GM12878 (cell line): ENCODE measurements around the gene PPM1D.

Experiments
- BRCA1 ChIP-seq: IDR thresholded peaks from 2 replicates; pipeline ENCODE4 v1.6.1; 2011; ENCODE audit warnings: low read depth, low read length, improper control_type of control experiment
- CBX5 ChIP-seq: sonication (generic); IDR thresholded peaks from 2 replicates; pipeline ENCODE4 v1.6.1; 2016; ENCODE audit warnings: low read depth, moderate library complexity, mild to moderate bottlenecking, inconsistent platforms
- CEBPB ChIP-seq, 2 experiments: fragments of 150-350 bp in 1 of 2; IDR thresholded peaks; 2 replicates each; pipeline ENCODE4 v1.6.1; 2012 to 2014; ENCODE audit warnings: low read depth in 2 of 2, low read length in 2 of 2, borderline replicate concordance in 1 of 2, inconsistent platforms in 1 of 2
- CTCF ChIP-seq, 3 experiments: IDR thresholded peaks in 2 of 3; conservative IDR thresholded peaks in 1 of 3; 2 replicates each; pipeline ENCODE4 v1.5.1; 2011; ENCODE audit warnings: low read depth in 3 of 3, low read length in 3 of 3, mild to moderate bottlenecking in 3 of 3, control low read depth in 2 of 3, moderate library complexity in 2 of 3, inconsistent platforms in 1 of 3, mixed read lengths in 1 of 3; ENCODE audit not compliant: control insufficient read depth in 2 of 3, insufficient read depth in 1 of 3; ENCODE audit errors: extremely low read depth in 1 of 3
- DPF2 ChIP-seq: fragments of 450-650 bp; IDR thresholded peaks from 2 replicates; pipeline ENCODE4 v1.6.1; 2017; ENCODE audit warnings: mild to moderate bottlenecking
- E4F1 ChIP-seq: fragments of 450-650 bp; IDR thresholded peaks from 2 replicates; pipeline ENCODE4 v1.6.1; 2018; ENCODE audit warnings: borderline replicate concordance, mild to moderate bottlenecking; ENCODE audit not compliant: partially characterized antibody
- FOXM1 ChIP-seq: IDR thresholded peaks from 2 replicates; pipeline ENCODE4 v1.6.1; 2012; ENCODE audit warnings: low read depth, mild to moderate bottlenecking, inconsistent platforms, low read length, moderate library complexity
- POLR2A ChIP-seq: IDR thresholded peaks from 2 replicates; pipeline ENCODE4 v1.6.1; 2011; ENCODE audit warnings: low read depth, mild to moderate bottlenecking, low read length
- RAD21 ChIP-seq: IDR thresholded peaks from 2 replicates; pipeline ENCODE4 v1.6.1; 2011; ENCODE audit warnings: mild to moderate bottlenecking, low read depth, low read length, moderate library complexity; ENCODE audit not compliant: insufficient read depth
- ZBTB33 ChIP-seq: fragments of 450-650 bp; IDR thresholded peaks from 2 replicates; pipeline ENCODE4 v1.6.1; 2017; ENCODE audit warnings: mild to moderate bottlenecking
- ZBTB40 ChIP-seq: fragments of 450-650 bp; IDR thresholded peaks from 2 replicates; pipeline ENCODE4 v1.6.1; 2016; ENCODE audit warnings: mild to moderate bottlenecking, moderate library complexity, borderline replicate concordance
- ZNF217 ChIP-seq: fragments of 450-650 bp; IDR thresholded peaks from 2 replicates; pipeline ENCODE4 v1.6.1; 2017; ENCODE audit warnings: antibody characterized with exemption, mild to moderate bottlenecking

GRCh38 chr17:60659156-60659555, 59.2 kb downstream of the PPM1D start:
- TF ChIP-seq DPF2 (no peak), BRCA1 (no peak), RAD21 (no peak), POLR2A (no peak), FOXM1 (no peak), CBX5 (no peak), ZNF217 (no peak), CTCF (IDR thresholded peaks at IDR 0.05 in 2 of 3, conservative IDR thresholded peaks at IDR 0.05 in 1 of 3; ENCODE audit: control insufficient read depth in 2 of 3, extremely low read depth in 1 of 3, insufficient read depth in 1 of 3, low read depth in 3 of 3, low read length in 3 of 3) (no peak), ZBTB33 (no peak), ZBTB40 (no peak), E4F1 (no peak), CEBPB (IDR thresholded peaks at IDR 0.05; ENCODE audit: borderline replicate concordance in 1 of 2, low read depth in 2 of 2, low read length in 2 of 2) (no peak)
